Measurements from ENCODE around the gene DNAJB6. TPM values are rescaled to one million over a fixed set of nuclear protein-coding genes. Genes with fewer than 3 reads are reported as not detected.
A peak's percentile ranks its signal among the peaks of the same experiment; 100 is the strongest.

Gene DNAJB6
- total RNA-seq, 2 experiments from 2014 or later: 67.8 to 80.6 TPM

- Mint-ChIP-seq H3K27ac (no peak overlapping the region), H3K27me3 (no peaks in the 10 kb centered on the region), H3K36me3 (ENCODE audit: low read depth) (peaks cover 59% of the 10 kb centered on the region), H3K4me1 (ENCODE audit: low read depth) (peaks cover 22% of the 10 kb centered on the region), H3K9me3 (no peaks in the 10 kb centered on the region), H3K4me3 (no peak overlapping the region)
- TF ChIP-seq CTCF (IDR thresholded peaks at IDR 0.05): no peak
- DNase-seq: no peak
- no peak for ATAC-seq
- ChIA-PET CTCF (no interaction called here), POLR2A (no interaction called here)
- intact Hi-C loops (cut with micrococcal nuclease): no loop called here
Observed at GRCh38 chr7:157361537-157361936, 24.7 kb downstream of the DNAJB6 start.

DNA sequence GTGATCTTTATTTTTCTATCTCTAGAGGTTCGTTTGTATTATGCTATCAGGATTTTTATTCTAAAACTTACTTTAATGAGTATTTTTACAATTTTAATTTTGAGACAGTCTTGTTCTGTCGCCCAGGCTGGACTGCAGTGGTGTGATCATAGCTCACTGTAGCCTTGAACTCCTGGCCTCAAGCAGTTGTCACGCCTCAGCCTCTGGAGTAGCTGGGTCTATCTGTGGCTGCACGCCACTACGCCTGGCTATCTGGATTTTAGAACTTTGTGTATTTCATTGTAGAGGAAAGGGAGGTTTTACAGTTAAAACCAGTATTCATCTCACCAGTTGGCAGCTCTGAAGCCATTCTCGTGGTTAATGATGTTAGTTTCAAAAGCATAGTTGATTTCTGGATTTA, 25.9 kb downstream of the DNAJB6 start:
- CTCF ChIA-PET: interaction anchor here (1.0 kb wide), 1 partner anchor 17 kb away, joined by 3 read pairs; no protein-coding TSS in a partner anchor
- Mint-ChIP-seq H3K9me3 (no peaks in the 10 kb centered on the region), H3K27me3 (no peaks in the 10 kb centered on the region), H3K4me3 (no peak overlapping the region), H3K36me3 (ENCODE audit: low read depth) (peaks cover 64% of the 10 kb centered on the region), H3K27ac (peak overlapping the region; percentile 49), H3K4me1 (ENCODE audit: low read depth) (peaks cover 12% of the 10 kb centered on the region)
- TF ChIP-seq CTCF (IDR thresholded peaks at IDR 0.05): no peak
- intact Hi-C loops (cut with micrococcal nuclease): no loop called here
- ATAC-seq: no peak
- POLR2A ChIA-PET: no interaction called here
- DNase-seq: no peak

DNA sequence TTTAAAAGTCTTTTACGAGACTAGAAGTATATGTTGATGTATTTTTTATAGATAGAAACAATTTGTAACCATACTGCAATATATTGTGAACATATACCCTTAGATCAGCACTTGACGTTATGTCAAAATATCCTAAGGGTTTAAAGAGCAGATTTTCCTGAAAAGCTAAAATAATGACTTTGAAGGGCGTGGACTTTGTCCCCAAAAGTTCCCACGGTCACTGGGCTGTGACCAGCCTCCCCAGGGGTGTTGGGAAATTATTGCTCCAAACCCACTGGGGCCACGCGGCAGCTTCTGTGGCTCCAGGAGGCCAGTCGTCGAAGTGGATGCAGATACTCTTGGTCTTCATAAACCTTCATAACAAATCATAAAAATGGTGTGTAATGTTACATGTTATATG, 29.9 kb downstream of the DNAJB6 start:
- Mint-ChIP-seq H3K27ac (no peak overlapping the region), H3K4me1 (ENCODE audit: low read depth) (no peaks in the 10 kb centered on the region), H3K36me3 (ENCODE audit: low read depth) (peaks cover 65% of the 10 kb centered on the region), H3K9me3 (no peaks in the 10 kb centered on the region), H3K4me3 (no peak overlapping the region), H3K27me3 (no peaks in the 10 kb centered on the region)
- ATAC-seq: no peak
- DNase-seq: no peak
- no peak for TF ChIP-seq CTCF (IDR thresholded peaks at IDR 0.05)
- intact Hi-C loops (cut with micrococcal nuclease): no loop called here
- ChIA-PET POLR2A (interaction anchor here (1.2 kb wide), 1 partner anchor 9 kb away, joined by 3 read pairs; no protein-coding TSS in a partner anchor), CTCF (interaction anchor here (1.8 kb wide), 1 partner anchor 20 kb away, joined by 5 read pairs; no protein-coding TSS in a partner anchor)

DNA sequence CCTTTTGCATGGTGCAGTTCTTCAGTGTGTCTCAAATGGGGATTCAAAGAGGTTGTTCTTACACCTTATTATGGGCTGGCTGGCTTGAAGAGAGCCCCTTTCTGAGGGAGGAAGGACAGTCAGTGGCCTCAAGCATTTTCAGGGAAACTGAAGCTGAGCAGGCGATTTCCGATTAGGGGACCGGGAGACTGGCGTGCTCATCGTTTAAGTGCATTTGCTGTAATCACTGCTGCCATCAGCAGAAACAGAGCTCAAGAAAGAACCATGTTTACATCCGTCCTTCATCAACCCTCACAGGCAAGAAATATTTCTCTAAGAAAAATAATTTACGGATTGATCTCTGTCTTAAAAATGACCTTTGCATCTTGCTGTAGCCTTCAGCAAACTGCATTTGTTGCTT, 32.2 kb downstream of the DNAJB6 start:
- no peak for TF ChIP-seq CTCF (IDR thresholded peaks at IDR 0.05)

DNA sequence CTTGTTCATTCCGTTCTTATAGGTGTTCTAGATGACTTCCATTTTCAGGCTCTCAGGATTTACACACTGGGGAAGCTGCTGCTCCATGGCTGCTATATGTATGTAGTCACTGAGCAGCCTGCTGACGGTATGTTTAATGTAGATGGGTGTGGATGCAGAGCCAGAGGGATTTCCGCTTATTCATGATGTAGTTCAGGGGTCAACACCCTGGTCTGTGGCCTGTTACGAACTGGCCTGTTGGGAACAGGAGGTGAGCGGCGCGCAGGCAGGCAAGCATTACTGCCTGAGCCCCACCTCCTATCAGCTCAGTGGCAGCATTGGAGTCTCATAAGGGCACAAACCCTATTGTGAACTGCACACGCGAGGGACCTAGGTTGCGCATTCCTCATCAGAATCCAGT, 33.9 kb downstream of the DNAJB6 start:
- H3K27me3 Mint-ChIP-seq: no peaks in the 10 kb centered on the region
- ChIA-PET POLR2A (no interaction called here), CTCF (interaction anchor here (0.8 to 1.8 kb wide), 3 partner anchors 11 to 17 kb away, joined by 3 read pairs; no protein-coding TSS in a partner anchor)
- peaks cover 24% of the 10 kb centered on the region for H3K4me1 Mint-ChIP-seq (ENCODE audit: low read depth)
- H3K27ac Mint-ChIP-seq: no peak overlapping the region
- TF ChIP-seq CTCF (IDR thresholded peaks at IDR 0.05): no peak
- ATAC-seq (no peak), DNase-seq (no peak)
- intact Hi-C loops (cut with micrococcal nuclease): no loop called here
- peaks cover 66% of the 10 kb centered on the region for H3K36me3 Mint-ChIP-seq (ENCODE audit: low read depth)
- H3K4me3 Mint-ChIP-seq: no peak overlapping the region
- no peaks in the 10 kb centered on the region for H3K9me3 Mint-ChIP-seq

More for the DNA sequence above, 32.2 kb downstream of the DNAJB6 start:
- no peak for DNase-seq
- intact Hi-C loops (cut with micrococcal nuclease): no loop called here
- POLR2A ChIA-PET: interaction anchor here (0.7 kb wide), 1 partner anchor 10 kb away, joined by 3 read pairs; no protein-coding TSS in a partner anchor
- Mint-ChIP-seq H3K9me3 (no peaks in the 10 kb centered on the region), H3K4me1 (ENCODE audit: low read depth) (peaks cover 7% of the 10 kb centered on the region), H3K36me3 (ENCODE audit: low read depth) (peaks cover 66% of the 10 kb centered on the region), H3K27me3 (no peaks in the 10 kb centered on the region), H3K27ac (no peak overlapping the region), H3K4me3 (no peak overlapping the region)
- ATAC-seq: no peak
- CTCF ChIA-PET: interaction anchor here (1.4 kb wide), 1 partner anchor 68 kb away, joined by 3 read pairs; no protein-coding TSS in a partner anchor
